ENCODE measurements around the gene NCOR1. TPM values are rescaled to one million over a fixed set of nuclear protein-coding genes. Genes with fewer than 3 reads are reported as not detected.

Gene NCOR1
- total RNA-seq = 100 to 1,000 TPM; 117 to 130 TPM

GRCh38 chr17:16215273-16215964, at the start of gene NCOR1:
TSS of gene NCOR1 (minus strand) at chr17:16215534. CDS start at chr17:16194569, 20,965 bp downstream.
- H3K36me3 Mint-ChIP-seq (ENCODE audit: insufficient read depth in 2 of 2) = peaks cover 2% of the 10 kb centered on the region in 2 donors
- H3K4me1 Mint-ChIP-seq (ENCODE audit: low read depth) = peaks cover 65% of the 10 kb centered on the region
- no peaks in the 10 kb centered on the region for H3K27me3 Mint-ChIP-seq (ENCODE audit: low read depth)
- H3K9me3 Mint-ChIP-seq = no peaks in the 10 kb centered on the region
- H3K27ac Mint-ChIP-seq = peak within 1 kb of the TSS; percentile 61
- peak; percentile 88 to 89 for ATAC-seq (replicated peaks in 1 of 2)
- peak; percentile 92 to 94 for DNase-seq
- H3K4me3 Mint-ChIP-seq = peak within 1 kb of the TSS; percentile 95 to 98

- Mint-ChIP-seq H3K27me3 (ENCODE audit: low read depth) (no peaks in the 10 kb centered on the region), H3K27ac (no peak overlapping the region), H3K36me3 (ENCODE audit: insufficient read depth in 2 of 2) (peaks cover 0 to 2% of the 10 kb centered on the region in 2 donors), H3K4me3 (no peak overlapping the region), H3K9me3 (peaks cover 0 to 2% of the 10 kb centered on the region in 2 donors), H3K4me1 (ENCODE audit: low read depth) (peaks cover 5% of the 10 kb centered on the region)
- DNase-seq (no peak), ATAC-seq (replicated peaks in 1 of 2) (no peak)
Measured at GRCh38 chr17:16262201-16262600, 46.9 kb upstream of the NCOR1 start.

- H3K9me3 Mint-ChIP-seq = no peaks in the 10 kb centered on the region
- no peak overlapping the region for H3K27ac Mint-ChIP-seq
- H3K4me1 Mint-ChIP-seq (ENCODE audit: low read depth) = no peaks in the 10 kb centered on the region
- peaks cover 0 to 2% of the 10 kb centered on the region in 2 donors for H3K36me3 Mint-ChIP-seq (ENCODE audit: insufficient read depth in 2 of 2)
- no peak for ATAC-seq (replicated peaks in 1 of 2)
- no peak overlapping the region for H3K4me3 Mint-ChIP-seq
- H3K27me3 Mint-ChIP-seq (ENCODE audit: low read depth) = no peaks in the 10 kb centered on the region
- no peak for DNase-seq
Measured at GRCh38 chr17:16261049-16261448, 45.7 kb upstream of the NCOR1 start.

GRCh38 chr17:16259926-16260325, 44.6 kb upstream of the NCOR1 start:
- Mint-ChIP-seq H3K27ac (no peak overlapping the region), H3K36me3 (ENCODE audit: insufficient read depth in 2 of 2) (peaks cover 0 to 2% of the 10 kb centered on the region in 2 donors), H3K27me3 (ENCODE audit: low read depth) (no peaks in the 10 kb centered on the region), H3K4me1 (ENCODE audit: low read depth) (no peaks in the 10 kb centered on the region), H3K9me3 (no peaks in the 10 kb centered on the region), H3K4me3 (no peak overlapping the region)
- ATAC-seq (replicated peaks in 1 of 2) (no peak), DNase-seq (no peak)

GRCh38 chr17:16258901-16259300, 43.6 kb upstream of the NCOR1 start:
- H3K27ac Mint-ChIP-seq = no peak overlapping the region
- DNase-seq (no peak), ATAC-seq (replicated peaks in 1 of 2) (no peak)
- no peaks in the 10 kb centered on the region for H3K4me1 Mint-ChIP-seq (ENCODE audit: low read depth)
- H3K36me3 Mint-ChIP-seq (ENCODE audit: insufficient read depth in 2 of 2) = no peaks in the 10 kb centered on the region
- H3K27me3 Mint-ChIP-seq (ENCODE audit: low read depth) = no peaks in the 10 kb centered on the region
- no peaks in the 10 kb centered on the region for H3K9me3 Mint-ChIP-seq
- H3K4me3 Mint-ChIP-seq = no peak overlapping the region

- no peak for ATAC-seq (replicated peaks in 1 of 2)
- Mint-ChIP-seq H3K4me1 (ENCODE audit: low read depth) (peaks cover 13% of the 10 kb centered on the region), H3K27ac (peak overlapping the region; percentile 2), H3K36me3 (ENCODE audit: insufficient read depth in 2 of 2) (no peaks in the 10 kb centered on the region), H3K4me3 (no peak overlapping the region), H3K9me3 (no peaks in the 10 kb centered on the region), H3K27me3 (ENCODE audit: low read depth) (no peaks in the 10 kb centered on the region)
- no peak for DNase-seq
Measured at GRCh38 chr17:16255481-16255921, 40.2 kb upstream of the NCOR1 start.

- H3K4me1 Mint-ChIP-seq (ENCODE audit: low read depth) = peaks cover 13% of the 10 kb centered on the region
- no peaks in the 10 kb centered on the region for H3K27me3 Mint-ChIP-seq (ENCODE audit: low read depth)
- peak overlapping the region; percentile 2 for H3K27ac Mint-ChIP-seq
- H3K9me3 Mint-ChIP-seq = no peaks in the 10 kb centered on the region
- no peak overlapping the region for H3K4me3 Mint-ChIP-seq
- no peaks in the 10 kb centered on the region for H3K36me3 Mint-ChIP-seq (ENCODE audit: insufficient read depth in 2 of 2)
- no peak for DNase-seq
- no peak for ATAC-seq (replicated peaks in 1 of 2)
Measured at GRCh38 chr17:16254773-16255400, 39.6 kb upstream of the NCOR1 start.

GRCh38 chr17:16251556-16251955, 36.2 kb upstream of the NCOR1 start:
- Mint-ChIP-seq H3K4me3 (no peak overlapping the region), H3K27ac (no peak overlapping the region), H3K4me1 (ENCODE audit: low read depth) (peaks cover 13% of the 10 kb centered on the region), H3K9me3 (no peaks in the 10 kb centered on the region), H3K27me3 (ENCODE audit: low read depth) (no peaks in the 10 kb centered on the region), H3K36me3 (ENCODE audit: insufficient read depth in 2 of 2) (peaks cover 5 to 8% of the 10 kb centered on the region in 2 donors)
- ATAC-seq (replicated peaks in 1 of 2) (peak in 1 of 2 donors; percentile 53), DNase-seq (no peak)

- ATAC-seq (replicated peaks in 1 of 2) = peak in 1 of 2 donors; percentile 13
- no peak for DNase-seq
- H3K4me3 Mint-ChIP-seq = peak overlapping the region in 1 of 2 donors; percentile 18
Measured at GRCh38 chr17:16251043-16251442, 35.7 kb upstream of the NCOR1 start.

GRCh38 chr17:16250635-16251034, 35.3 kb upstream of the NCOR1 start:
- H3K9me3 Mint-ChIP-seq = no peaks in the 10 kb centered on the region
- H3K36me3 Mint-ChIP-seq (ENCODE audit: insufficient read depth in 2 of 2) = peaks cover 5 to 8% of the 10 kb centered on the region in 2 donors
- ATAC-seq (replicated peaks in 1 of 2) (peak; percentile 41 to 71), DNase-seq (no peak)
- H3K27me3 Mint-ChIP-seq (ENCODE audit: low read depth) = no peaks in the 10 kb centered on the region
- H3K27ac Mint-ChIP-seq = peak overlapping the region; percentile 83
- peaks cover 13% of the 10 kb centered on the region for H3K4me1 Mint-ChIP-seq (ENCODE audit: low read depth)
- peak overlapping the region in 1 of 2 donors; percentile 18 for H3K4me3 Mint-ChIP-seq

More at GRCh38 chr17:16251043-16251442, 35.7 kb upstream of the NCOR1 start:
- no peaks in the 10 kb centered on the region for H3K27me3 Mint-ChIP-seq (ENCODE audit: low read depth)
- H3K9me3 Mint-ChIP-seq = no peaks in the 10 kb centered on the region
- H3K4me1 Mint-ChIP-seq (ENCODE audit: low read depth) = peaks cover 13% of the 10 kb centered on the region
- H3K36me3 Mint-ChIP-seq (ENCODE audit: insufficient read depth in 2 of 2) = peaks cover 5 to 8% of the 10 kb centered on the region in 2 donors
- H3K27ac Mint-ChIP-seq = peak overlapping the region; percentile 83

- no peaks in the 10 kb centered on the region for H3K9me3 Mint-ChIP-seq
- H3K36me3 Mint-ChIP-seq (ENCODE audit: insufficient read depth in 2 of 2) = peaks cover 5 to 8% of the 10 kb centered on the region in 2 donors
- H3K27ac Mint-ChIP-seq = no peak overlapping the region
- no peak overlapping the region for H3K4me3 Mint-ChIP-seq
- ATAC-seq (replicated peaks in 1 of 2) (no peak), DNase-seq (no peak)
- H3K4me1 Mint-ChIP-seq (ENCODE audit: low read depth) = peaks cover 26% of the 10 kb centered on the region
- H3K27me3 Mint-ChIP-seq (ENCODE audit: low read depth) = no peaks in the 10 kb centered on the region
Measured at GRCh38 chr17:16247586-16247984, 32.3 kb upstream of the NCOR1 start.

- Mint-ChIP-seq H3K27ac (peak overlapping the region; percentile 80), H3K9me3 (no peaks in the 10 kb centered on the region), H3K36me3 (ENCODE audit: insufficient read depth in 2 of 2) (peaks cover 5 to 9% of the 10 kb centered on the region in 2 donors), H3K4me1 (ENCODE audit: low read depth) (peaks cover 14% of the 10 kb centered on the region), H3K4me3 (peak overlapping the region; percentile 11 to 29), H3K27me3 (ENCODE audit: low read depth) (no peaks in the 10 kb centered on the region)
- DNase-seq (peak; percentile 36 to 44), ATAC-seq (replicated peaks in 1 of 2) (peak; percentile 52 to 96)
Measured at GRCh38 chr17:16243801-16244567, 28.6 kb upstream of the NCOR1 start.

- Mint-ChIP-seq H3K9me3 (no peaks in the 10 kb centered on the region), H3K27ac (peak overlapping the region; percentile 80), H3K27me3 (ENCODE audit: low read depth) (no peaks in the 10 kb centered on the region), H3K4me3 (peak overlapping the region in 1 of 2 donors; percentile 8), H3K36me3 (ENCODE audit: insufficient read depth in 2 of 2) (peaks cover 2 to 7% of the 10 kb centered on the region in 2 donors), H3K4me1 (ENCODE audit: low read depth) (peaks cover 14% of the 10 kb centered on the region)
- no peak for DNase-seq
- ATAC-seq (replicated peaks in 1 of 2) = no peak
Measured at GRCh38 chr17:16243385-16243784, 28.1 kb upstream of the NCOR1 start.
